Mesenteric fat pad (tissue), 1 donor: ENCODE results near the gene PRDX5. TPM values are rescaled to one million over a fixed set of nuclear protein-coding genes. Genes with fewer than 3 reads are reported as not detected.

Experiments used
- DNase-seq: peaks from one replicate; pipeline ENCODE4 v3.0.0-alpha.2; 2020; ENCODE audit warnings: low spot score
- total RNA-seq: library from RNA; stranded (reverse); fragmentation: NEBNext Ultra II Directional; extraction: Animal tissue kit (Norgen Biotek cat#: 25700); gene quantifications from one replicate; pipeline ENCODE4 v1.2.1, GENCODE V29; 2021
- donor health status: DM: yes; HTN: yes; CAD: no.

PRDX5 gene
- total RNA-seq, 1 donor from 2014 or later, result 111 TPM

DNA sequence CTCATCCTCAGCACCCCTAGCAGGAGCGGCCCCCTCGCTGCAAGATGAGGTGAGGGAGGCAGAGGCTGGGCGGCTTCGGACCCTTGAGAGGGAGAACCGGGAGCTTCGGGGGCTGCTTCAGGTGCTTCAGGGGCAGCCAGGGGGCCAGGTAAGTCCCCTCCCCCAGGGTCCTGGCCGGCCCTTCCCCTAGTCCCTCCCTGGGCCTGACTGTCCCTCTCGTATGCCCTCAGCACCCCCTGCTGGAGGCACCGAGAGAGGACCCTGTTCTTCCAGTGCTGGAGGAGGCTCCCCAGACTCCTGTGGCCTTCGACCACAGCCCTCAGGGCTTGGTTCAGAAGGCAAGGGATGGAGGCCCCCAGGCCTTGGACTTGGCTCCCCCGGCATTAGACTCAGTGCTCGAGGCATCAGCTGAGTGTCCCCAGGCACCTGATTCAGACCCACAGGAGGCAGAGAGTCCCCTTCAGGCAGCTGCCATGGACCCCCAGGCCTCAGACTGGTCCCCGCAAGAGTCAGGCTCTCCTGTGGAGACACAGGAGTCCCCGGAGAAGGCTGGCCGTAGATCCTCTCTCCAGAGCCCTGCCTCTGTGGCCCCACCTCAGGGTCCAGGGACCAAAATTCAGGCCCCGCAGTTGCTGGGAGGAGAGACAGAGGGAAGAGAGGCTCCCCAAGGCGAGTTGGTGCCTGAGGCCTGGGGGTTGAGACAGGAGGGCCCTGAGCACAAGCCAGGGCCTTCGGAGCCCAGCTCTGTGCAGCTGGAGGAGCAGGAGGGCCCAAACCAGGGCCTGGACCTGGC is 26.0 kb downstream of the PRDX5 start:
- no peak for DNase-seq

DNA sequence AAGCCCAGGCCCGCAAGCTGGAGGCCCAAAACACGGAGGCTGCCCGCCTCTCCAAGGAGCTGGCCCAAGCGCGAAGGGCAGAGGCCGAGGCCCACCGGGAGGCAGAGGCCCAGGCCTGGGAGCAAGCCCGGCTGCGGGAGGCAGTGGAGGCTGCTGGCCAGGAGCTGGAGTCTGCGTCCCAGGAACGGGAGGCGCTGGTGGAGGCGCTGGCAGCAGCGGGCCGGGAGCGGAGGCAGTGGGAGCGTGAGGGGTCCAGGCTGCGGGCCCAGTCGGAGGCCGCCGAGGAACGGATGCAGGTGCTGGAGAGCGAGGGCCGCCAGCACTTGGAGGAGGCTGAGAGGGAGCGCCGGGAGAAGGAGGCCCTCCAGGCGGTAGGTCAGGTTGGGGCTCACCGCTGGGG is 26.9 kb downstream of the PRDX5 start:
- no peak for DNase-seq

DNA sequence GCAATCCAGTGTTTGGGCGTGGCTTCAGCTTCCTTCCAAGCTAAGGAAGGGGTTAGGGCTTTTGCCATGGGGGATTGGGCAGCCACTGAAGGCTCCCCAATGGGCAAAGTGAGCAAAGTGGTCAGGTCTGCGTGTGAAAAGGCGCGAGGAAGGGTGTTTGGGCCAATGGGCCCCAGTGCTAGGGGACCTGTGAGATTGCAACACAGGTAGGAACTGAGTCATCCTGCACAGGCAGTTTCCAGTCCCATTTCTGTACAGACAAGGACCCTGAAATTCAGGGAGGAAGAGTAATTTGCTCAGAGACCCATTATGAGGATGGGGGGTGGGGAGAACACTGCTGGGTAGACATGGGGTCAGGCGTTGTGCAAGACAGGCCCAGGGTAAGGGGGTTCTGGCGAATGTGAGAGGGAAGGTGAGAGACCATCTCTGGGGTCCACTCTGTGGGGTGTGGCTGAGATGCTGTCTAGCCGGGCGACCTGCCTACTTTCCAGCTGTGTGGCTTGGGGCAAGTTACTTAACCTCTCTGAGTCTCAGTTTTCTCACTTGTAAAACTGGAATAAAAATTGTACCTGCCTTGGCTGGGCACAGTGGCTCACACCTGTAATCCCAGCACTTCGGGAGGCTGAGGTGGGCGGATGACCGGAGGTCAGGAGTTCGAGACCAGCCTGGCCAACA is 29.4 kb downstream of the PRDX5 start:
- no peak for DNase-seq

DNA sequence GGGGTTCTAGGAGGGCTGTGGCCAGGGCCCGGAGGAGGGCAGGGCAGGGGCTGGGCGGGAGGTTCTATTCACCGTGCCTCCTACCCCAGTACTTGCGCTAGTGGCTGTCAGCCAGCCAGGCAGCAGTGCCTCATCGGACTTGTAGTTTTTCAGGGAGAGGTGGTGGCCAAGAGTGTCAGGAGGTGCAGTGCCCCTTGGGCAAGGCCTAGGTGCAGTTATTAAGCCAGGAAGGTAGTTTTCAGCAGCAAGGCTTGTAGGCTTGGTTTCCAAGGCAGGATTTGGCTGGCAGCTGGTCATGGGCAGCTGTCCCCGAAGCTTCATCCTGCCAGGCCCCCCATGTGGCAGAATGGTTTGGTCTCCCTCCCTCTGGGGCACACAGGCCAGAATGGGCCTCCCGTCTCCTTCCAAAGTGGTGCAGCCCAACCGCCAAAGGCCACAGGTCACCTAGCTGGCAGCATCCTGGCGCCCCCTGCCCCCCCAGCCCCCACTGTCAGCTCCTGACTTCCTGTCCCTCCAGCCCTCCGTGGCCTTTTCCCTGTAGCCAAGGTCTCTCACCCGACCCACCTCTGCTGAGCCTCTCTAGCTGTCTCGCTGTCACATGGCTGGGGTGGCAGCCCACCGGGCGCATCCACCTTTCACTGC is 30.6 kb downstream of the PRDX5 start:
- DNase-seq, result no peak

DNA sequence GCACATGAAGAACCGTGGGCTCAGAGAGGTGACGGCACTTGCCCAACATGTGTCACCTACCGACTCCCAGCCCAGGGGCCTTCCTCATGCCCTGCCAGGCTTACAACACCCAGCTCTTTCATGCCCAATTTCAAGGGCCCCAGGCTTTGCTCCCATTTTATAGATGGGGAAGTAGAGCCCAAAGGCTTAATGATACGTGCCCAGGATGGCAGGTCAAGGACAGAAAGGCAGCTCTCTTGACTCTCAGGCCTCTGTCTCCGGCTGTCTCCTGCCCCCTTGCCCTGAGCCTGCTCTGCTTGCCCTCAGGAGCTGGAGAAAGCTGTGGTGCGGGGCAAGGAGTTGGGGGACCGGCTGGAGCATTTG is 31.1 kb downstream of the PRDX5 start:
- DNase-seq, result no peak

DNA sequence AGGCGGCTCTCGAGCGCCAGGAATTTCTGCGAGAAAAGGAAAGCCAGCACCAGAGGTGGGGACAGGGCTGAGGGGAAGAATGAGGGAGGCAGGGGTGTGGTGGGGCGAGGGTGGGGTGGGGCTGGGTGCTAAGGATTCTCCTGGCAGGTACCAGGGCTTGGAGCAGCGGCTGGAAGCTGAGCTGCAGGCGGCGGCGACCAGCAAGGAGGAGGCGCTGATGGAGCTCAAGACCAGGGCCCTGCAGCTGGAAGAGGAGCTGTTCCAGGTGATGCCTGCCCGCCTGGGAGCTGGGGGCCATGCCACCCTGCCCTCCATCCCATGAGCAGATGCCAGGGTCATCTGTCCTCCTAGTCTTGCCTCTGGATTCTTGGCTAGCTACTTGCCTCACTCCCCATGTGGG is 31.5 kb downstream of the PRDX5 start:
- no peak for DNase-seq

DNA sequence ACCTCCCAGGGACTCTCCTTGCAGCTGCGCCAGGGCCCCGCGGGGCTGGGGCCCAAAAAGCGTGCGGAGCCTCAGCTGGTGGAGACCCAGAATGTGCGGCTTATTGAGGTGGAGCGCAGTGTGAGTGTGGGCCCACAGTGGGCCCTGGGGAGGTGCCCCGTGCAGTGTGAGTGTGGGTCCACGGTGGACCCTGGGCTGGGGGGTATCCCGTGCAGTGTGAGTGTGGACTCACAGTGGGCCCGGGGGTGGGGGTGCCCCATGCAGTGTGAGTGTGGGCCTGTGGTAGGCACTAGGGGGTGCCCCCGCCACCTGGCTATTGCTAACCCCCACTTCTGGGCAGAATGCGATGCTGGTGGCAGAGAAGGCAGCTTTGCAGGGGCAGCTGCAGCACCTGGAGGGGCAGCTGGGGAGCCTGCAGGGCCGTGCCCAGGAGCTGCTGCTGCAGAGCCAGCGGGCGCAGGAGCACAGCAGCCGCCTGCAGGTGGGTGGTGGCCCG is 33.3 kb downstream of the PRDX5 start:
- DNase-seq, result no peak

DNA sequence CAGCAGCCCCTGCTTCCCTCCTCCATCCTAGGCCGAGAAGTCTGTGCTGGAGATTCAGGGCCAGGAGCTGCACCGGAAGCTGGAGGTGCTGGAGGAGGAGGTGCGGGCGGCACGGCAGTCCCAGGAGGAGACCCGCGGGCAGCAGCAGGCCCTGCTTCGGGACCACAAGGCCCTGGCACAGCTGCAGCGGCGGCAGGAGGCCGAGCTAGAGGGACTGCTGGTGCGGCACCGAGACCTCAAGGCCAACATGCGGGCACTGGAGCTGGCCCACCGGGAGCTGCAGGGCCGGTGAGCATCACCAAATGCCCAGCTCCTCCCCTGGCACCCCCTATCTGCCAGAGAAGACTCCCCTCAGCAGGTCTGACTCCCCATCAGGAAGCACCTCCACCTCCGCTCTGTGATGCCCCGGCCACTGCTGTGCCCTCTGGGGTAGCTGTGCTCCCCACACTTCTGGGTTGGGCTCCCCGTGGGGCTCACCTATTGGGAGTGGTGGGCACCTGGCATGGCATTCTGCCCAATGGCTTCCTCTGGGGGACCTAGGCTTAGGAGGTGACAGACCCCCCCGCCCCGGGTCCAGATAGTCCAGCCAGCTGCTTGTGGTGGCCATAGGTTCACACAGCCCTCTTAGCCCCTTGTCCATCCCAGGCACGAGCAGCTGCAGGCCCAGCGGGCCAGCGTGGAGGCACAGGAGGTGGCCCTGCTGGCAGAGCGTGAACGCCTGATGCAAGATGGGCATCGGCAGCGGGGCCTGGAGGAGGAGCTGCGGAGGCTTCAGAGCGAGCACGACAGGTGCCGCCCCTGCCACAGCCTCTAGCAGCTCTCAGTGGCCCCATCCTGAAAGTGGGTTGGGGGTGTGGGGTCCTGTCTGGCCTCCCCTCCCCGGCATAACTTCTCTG is 34.4 kb downstream of the PRDX5 start:
- DNase-seq, result no peak

DNA sequence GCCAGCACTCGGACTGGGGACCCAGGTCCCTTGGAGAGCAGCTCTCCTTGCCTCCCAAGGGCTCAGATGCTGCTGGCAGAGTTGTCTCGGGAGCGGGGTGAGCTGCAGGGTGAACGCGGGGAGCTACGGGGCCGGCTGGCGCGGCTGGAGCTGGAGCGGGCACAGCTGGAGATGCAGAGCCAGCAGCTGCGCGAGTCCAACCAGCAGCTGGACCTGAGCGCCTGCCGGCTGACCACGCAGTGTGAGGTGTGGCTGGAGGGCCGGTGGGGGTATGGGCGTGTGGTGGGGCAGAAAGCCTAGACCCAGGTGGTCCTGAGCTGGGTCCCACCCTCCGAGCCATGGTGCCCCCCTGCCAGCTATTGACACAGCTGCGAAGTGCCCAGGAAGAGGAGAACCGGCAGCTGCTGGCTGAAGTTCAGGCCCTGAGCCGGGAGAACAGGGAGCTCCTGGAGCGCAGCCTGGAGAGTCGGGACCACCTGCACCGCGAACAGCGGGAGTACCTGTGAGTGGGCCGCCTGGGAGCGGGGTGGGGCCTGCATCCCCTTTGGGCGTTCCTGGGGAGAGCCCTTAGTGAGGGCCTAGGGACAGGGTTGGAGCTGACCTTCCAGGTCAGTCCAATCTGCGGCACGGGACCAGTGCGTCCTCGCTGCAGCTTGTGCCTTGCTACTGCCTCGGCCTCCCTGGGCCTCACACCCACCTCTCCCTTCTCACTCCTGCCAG is 35.2 kb downstream of the PRDX5 start:
- no peak for DNase-seq

DNA sequence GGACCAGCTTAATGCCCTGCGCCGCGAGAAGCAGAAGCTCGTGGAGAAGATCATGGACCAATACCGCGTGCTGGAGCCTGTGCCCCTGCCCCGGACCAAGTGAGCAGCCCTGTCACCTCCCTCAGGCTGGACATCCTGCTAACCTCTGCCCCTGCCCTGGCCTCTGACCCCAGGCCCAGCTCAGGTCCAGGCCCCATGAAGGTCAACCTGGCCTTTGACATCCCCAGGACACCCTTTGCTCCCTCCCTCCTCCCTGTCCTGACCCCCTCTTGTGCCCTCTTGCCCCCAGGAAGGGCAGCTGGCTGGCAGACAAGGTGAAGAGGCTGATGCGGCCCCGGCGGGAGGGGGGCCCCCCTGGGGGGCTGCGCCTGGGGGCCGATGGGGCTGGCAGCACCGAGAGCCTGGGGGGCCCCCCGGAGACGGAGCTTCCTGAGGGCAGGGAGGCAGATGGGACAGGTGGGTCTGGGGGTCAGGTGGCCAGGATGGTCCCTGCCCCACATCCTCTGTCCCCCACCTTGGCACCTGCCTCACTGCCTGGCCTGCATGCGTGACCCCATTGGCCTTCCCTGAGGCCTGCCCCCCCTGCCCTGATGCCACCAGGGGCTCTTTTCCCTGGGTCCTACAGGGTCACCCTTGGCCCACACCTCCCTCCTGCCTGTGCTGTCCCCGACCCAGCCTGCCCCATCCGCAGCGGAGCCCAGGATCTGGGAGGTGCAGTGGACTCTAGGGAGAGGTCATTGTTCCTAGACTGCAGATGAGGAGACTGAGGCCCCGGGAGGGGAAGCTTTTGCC is 36.0 kb downstream of the PRDX5 start:
- no peak for DNase-seq

DNA sequence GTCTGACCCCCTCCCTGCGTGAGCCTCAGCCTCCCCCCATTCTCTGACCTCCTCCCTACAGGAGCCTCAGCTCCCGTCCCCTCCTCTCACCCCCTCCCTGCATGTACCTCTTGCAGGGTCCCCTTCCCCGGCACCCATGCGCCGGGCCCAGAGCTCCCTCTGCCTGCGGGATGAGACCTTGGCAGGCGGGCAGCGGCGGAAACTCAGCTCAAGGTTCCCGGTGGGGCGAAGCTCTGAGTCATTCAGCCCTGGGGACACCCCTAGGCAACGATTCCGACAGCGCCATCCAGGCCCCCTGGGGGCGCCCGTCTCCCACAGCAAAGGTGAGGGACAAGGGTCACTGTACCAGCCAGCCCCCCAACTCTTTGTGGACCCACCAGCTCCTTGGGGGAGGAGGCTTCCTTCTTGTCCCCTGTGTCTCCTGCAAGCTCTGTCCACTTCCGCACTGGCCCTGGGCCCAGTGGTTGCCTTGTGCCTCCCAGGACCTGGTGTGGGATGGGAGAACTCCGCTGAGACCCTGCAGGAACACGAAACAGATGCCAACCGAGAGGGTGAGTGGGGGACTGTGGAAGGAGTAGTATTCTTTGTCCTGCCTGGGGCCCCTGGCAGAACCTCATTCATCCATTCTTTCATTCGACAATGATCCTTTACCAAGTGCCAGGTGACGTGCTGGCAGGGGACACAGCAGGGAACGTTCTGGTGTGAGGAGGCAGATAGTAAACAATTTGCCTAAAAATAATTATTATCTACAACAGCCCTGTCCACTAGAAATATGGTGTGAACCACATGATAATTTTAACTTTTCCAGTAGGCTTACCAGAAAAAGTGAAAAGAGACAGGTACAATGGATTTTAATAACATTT is 37.4 kb downstream of the PRDX5 start:
- no peak for DNase-seq

DNA sequence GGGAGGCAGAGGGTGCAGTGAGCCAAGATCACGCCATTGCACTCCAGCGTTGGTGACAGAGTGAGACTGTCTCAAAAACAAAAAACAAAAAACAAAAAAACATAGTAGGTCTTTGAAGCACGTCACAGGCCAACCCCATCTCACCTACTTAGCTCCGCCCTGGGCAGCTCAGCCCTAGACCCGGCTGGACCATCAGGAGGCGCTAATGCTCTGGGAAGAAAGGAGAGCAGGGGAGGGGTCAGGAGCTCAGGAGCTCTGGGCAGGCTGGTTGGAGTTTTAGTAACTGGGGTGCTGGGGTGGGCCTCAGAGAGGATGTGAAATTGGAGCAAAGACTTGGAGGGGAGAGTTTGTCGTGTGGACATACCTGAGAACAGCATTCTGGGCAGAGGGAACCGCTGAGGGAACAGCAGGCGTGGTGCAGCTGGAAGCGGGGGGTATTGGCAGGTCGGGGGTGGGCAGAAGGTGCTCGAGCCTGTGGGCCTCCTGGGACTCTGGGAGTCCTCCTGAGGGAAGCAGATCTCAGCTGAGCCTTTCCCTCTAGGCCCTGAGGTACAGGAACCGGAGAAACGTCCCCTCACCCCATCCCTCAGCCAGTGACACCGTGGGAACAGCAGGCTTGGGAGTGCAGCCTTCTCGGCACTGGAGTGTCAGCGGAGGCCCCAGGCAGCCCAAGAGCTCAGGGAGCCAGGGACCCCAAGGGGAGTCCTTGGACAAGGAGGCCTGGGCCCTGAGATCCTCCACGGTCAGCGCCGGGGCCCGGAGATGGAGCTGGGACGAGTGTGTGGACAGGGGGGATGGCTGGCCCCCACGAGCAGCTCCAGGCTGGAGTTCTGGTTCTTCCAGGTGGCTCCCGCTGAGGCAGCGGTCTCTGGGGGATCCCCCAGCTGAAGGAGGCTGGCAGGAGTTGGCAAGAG is 38.8 kb downstream of the PRDX5 start:
- DNase-seq, result no peak

DNA sequence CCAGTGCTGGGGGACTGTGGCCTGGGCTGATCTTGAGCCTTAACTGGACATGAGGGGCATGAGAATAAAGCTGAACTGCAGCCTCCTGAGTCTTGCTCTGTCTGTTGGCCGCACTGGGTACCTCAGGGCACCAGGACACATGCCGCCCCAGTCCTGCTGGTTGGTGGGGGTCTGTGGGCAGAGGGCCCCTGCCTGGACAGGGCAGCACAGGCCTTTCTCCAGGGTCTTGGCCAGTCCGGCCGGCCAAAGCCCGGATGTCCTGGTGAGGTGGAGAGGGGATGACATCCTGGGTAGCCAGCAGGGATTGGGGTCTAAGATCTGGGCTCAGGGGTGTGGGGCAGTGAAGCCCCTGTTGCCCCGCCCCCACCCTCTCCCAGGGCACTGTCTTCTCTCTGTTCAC is 39.5 kb downstream of the PRDX5 start:
- no peak for DNase-seq

DNA sequence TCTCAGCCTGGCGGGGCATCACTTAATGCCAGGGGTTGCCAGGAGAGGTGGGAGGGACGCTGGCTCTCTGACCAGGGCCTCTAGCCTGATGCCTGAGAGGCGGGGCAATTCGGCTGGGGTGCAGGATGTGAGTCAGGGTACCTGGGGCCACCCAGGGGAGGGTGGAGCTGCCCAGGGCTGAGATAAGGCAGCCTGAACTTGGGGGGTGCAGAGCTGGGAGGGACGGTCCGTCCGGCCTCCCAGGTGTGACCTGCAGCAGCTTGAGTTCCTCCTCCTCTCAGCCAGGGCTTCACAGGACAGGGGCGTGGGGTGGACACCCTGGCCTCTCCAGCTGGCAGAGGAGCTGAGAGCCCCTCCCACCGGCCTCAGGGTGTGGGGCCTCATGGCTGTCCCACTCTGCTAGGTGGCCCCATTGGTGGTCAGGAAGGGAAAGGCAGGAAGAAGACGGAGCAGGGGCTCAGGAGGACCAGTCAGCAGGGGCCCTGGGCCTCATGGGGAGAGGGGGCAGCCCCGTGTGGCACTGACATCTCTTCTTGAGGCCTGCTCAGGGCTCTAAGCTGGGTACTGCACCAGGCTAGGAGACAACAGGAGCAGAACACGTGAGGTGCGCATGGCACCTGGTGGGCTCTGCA is 40.1 kb downstream of the PRDX5 start:
- no peak for DNase-seq

DNA sequence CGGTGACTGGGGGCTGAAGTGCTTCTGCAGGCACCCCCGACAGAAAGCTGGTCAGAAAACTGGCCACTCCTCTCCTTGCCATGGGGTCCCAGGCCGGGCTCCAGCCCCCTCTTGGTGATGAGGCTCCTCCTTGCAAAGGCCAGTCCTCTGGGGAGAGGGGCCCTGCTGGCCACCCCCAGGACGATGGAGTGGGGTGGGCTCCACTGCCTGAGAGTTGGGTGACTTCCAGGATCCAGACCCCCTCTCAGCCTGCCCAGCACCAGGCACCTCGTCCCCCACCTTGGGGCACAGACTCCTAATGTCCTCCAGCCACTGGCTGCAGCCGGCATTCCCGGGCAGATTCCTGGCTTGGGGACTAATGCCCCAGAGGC is 40.6 kb downstream of the PRDX5 start:
- DNase-seq, result no peak

DNA sequence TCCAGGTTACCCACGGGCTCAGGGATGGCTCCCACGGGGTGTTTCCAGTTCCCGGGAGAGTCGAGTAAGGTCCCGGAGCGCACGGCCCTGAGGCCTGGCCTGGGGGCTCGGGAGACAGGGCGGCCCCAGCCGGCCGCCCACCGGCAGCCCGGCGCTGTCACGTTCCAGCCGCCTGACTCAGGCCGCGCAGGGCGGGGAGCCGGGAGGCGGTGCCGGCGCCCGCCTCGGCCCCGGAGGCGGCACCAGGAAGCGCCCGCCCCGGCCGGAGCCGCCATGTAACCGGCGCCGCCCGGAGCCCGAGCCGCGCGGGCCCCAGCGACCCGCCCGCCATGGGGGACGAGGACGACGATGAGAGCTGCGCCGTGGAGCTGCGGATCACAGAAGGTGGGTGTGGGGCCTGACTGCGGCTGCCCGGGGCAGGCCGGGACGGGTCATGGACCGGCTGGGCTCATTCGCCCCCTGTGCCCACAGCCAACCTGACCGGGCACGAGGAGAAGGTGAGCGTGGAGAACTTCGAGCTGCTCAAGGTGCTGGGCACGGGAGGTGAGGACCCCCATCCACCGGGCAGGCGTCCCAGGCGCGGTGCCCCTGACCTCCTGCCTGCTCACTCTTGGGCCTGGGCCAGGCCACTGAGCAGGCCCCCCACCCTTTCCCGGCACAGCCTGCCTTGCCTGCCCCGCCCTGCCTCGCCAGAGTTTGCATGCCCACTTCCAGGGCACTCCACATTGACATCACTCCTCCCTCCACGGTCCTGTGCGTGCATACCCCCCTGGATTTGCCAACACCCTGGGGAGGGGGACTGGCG is 41.2 kb downstream of the PRDX5 start, which contains the start of gene RPS6KA4:
Gene RPS6KA4 (plus strand): TSS at position 256 of the 805 bp plus-strand sequence. CDS start 74 bp downstream, at position 330.
- no peak for DNase-seq
